WTC11 (cell line): ENCODE results near the gene NDUFS5. TPM values are rescaled to one million over a fixed set of nuclear protein-coding genes. Genes with fewer than 3 reads are reported as not detected.

Experiments
- ATAC-seq: fragments of 200-7000 bp; cut with Tn5 transposase; 2 replicates; pipeline ENCODE4 v1.10.0; 2021; ENCODE audit warnings: mild to moderate bottlenecking, moderate library complexity
- CTCF ChIA-PET: fragments of 300-600 bp; sonication (Branson Sonifier 250); formaldehyde crosslinking; loops from one replicate; lab custom pipeline; 2021; ENCODE audit warnings: antibody characterized with exemption; lab: Charles Lee
- POLR2A ChIA-PET: fragments of 350-600 bp; sonication (Branson Sonifier 250); formaldehyde crosslinking; loops from one replicate; lab custom pipeline; 2021; ENCODE audit warnings: antibody characterized with exemption; lab: Charles Lee
- DNase-seq: peaks from one replicate; pipeline ENCODE4 v3.0.0; 2021; ENCODE audit warnings: low spot score
- H3K27ac Mint-ChIP-seq: 2 replicates; pipeline ENCODE4 v1.8.0; 2021; ENCODE audit warnings: mixed read lengths
- H3K27me3 Mint-ChIP-seq: 2 replicates; pipeline ENCODE4 v1.8.0; 2021; ENCODE audit warnings: low read depth, mild to moderate bottlenecking, moderate library complexity, mixed read lengths
- H3K36me3 Mint-ChIP-seq: 2 replicates; pipeline ENCODE4 v1.8.0; 2021; ENCODE audit warnings: mixed read lengths
- H3K4me1 Mint-ChIP-seq: 2 replicates; pipeline ENCODE4 v1.8.0; 2022; ENCODE audit warnings: mixed read lengths
- H3K4me3 Mint-ChIP-seq: 2 replicates; pipeline ENCODE4 v1.8.0; 2021; ENCODE audit warnings: mild to moderate bottlenecking, moderate library complexity, mixed read lengths
- H3K9me3 Mint-ChIP-seq: 2 replicates; pipeline ENCODE4 v1.8.0; 2021; ENCODE audit warnings: mixed read lengths
- CBFB ChIP-seq: sonication (generic); formaldehyde crosslinking; IDR thresholded peaks from 2 replicates; pipeline ENCODE4 v1.8.1; 2022; ENCODE audit warnings: mild to moderate bottlenecking, low read depth, missing genetic modification reagents
- GRHL2 ChIP-seq: fragments of 250-450 bp; sonication (Bioruptor Pico); IDR thresholded peaks from 2 replicates; pipeline ENCODE4 v1.8.0; 2022; ENCODE audit warnings: mild to moderate bottlenecking, moderate library complexity; ENCODE audit not compliant: insufficient replicate concordance, severe bottlenecking
- JAZF1 ChIP-seq: fragments of 250-450 bp; sonication (Bioruptor Pico); IDR thresholded peaks from 2 replicates; pipeline ENCODE4 v1.9.0; 2021; ENCODE audit warnings: moderate library complexity, mild to moderate bottlenecking, inconsistent platforms
- KAT7 ChIP-seq: sonication (generic); formaldehyde crosslinking; IDR thresholded peaks from 2 replicates; pipeline ENCODE4 v1.8.1; 2023; ENCODE audit warnings: missing genetic modification reagents, mild to moderate bottlenecking, borderline replicate concordance
- NFATC4 ChIP-seq: fragments of 250-450 bp; sonication (Bioruptor Pico); IDR thresholded peaks from 2 replicates; pipeline ENCODE4 v1.9.0; 2021; ENCODE audit warnings: mild to moderate bottlenecking
- NFYB ChIP-seq: sonication (generic); formaldehyde crosslinking; conservative IDR thresholded peaks from 2 replicates; pipeline ENCODE4 v1.8.0; 2022; ENCODE audit warnings: low read depth, missing genetic modification reagents
- NR1H2 ChIP-seq: sonication (generic); formaldehyde crosslinking; IDR thresholded peaks from 2 replicates; pipeline ENCODE4 v1.9.0; 2021; ENCODE audit warnings: mild to moderate bottlenecking, moderate library complexity, missing genetic modification reagents
- PRRX2 ChIP-seq: fragments of 250-450 bp; sonication (Bioruptor Pico); IDR thresholded peaks from 2 replicates; pipeline ENCODE4 v1.8.0; 2021; ENCODE audit warnings: mild to moderate bottlenecking
- RELA ChIP-seq: sonication (generic); formaldehyde crosslinking; IDR thresholded peaks from 2 replicates; pipeline ENCODE4 v1.8.1; 2022; ENCODE audit warnings: missing genetic modification reagents, mild to moderate bottlenecking, borderline replicate concordance
- SMAD3 ChIP-seq: sonication (generic); formaldehyde crosslinking; IDR thresholded peaks from 2 replicates; pipeline ENCODE4 v1.8.0; 2022; ENCODE audit warnings: missing genetic modification reagents, mild to moderate bottlenecking, borderline replicate concordance
- TCF7 ChIP-seq: sonication (generic); formaldehyde crosslinking; IDR thresholded peaks from 2 replicates; pipeline ENCODE4 v1.8.0; 2022; ENCODE audit warnings: mild to moderate bottlenecking, low read depth, missing genetic modification reagents, moderate library complexity
- TEAD1 ChIP-seq: sonication (generic); formaldehyde crosslinking; IDR thresholded peaks from 2 replicates; pipeline ENCODE4 v1.8.0; 2022; ENCODE audit warnings: mild to moderate bottlenecking, missing genetic modification reagents
- ZNF121 ChIP-seq: sonication (generic); formaldehyde crosslinking; IDR thresholded peaks from 2 replicates; pipeline ENCODE4 v1.8.0; 2023; ENCODE audit warnings: missing genetic modification reagents
- ZNF396 ChIP-seq: fragments of 250-450 bp; sonication (Bioruptor Pico); IDR thresholded peaks from 2 replicates; pipeline ENCODE4 v1.8.0; 2021; ENCODE audit warnings: mild to moderate bottlenecking, moderate library complexity, borderline replicate concordance
- ZNF671 ChIP-seq: fragments of 250-450 bp; sonication (Bioruptor Pico); IDR thresholded peaks from 2 replicates; pipeline ENCODE4 v1.8.0; 2021; ENCODE audit warnings: mild to moderate bottlenecking
- total RNA-seq: library from RNA; stranded (reverse); gene quantifications from 3 replicates; pipeline ENCODE4 v1.2.3, GENCODE V29; 2021
- TF ChIP-seq, protein P1 (sequence below): sonication (generic); formaldehyde crosslinking; conservative IDR thresholded peaks from 2 replicates; pipeline ENCODE4 v1.8.1; 2022; ENCODE audit warnings: mild to moderate bottlenecking, missing genetic modification reagents
- TF ChIP-seq, protein P2 (sequence below): sonication (generic); formaldehyde crosslinking; IDR thresholded peaks from 2 replicates; pipeline ENCODE4 v1.8.1; 2023; ENCODE audit warnings: mild to moderate bottlenecking, missing genetic modification reagents, borderline replicate concordance
- TF ChIP-seq, protein P3 (sequence below): fragments of 250-450 bp; sonication (Bioruptor Pico); IDR thresholded peaks from 2 replicates; pipeline ENCODE4 v1.9.0; 2021; ENCODE audit warnings: mild to moderate bottlenecking
- TF ChIP-seq, protein P4 (sequence below): fragments of 250-450 bp; sonication (Bioruptor Pico); IDR thresholded peaks from 2 replicates; pipeline ENCODE4 v2.1.2; 2022; ENCODE audit warnings: mild to moderate bottlenecking, moderate library complexity
- TF ChIP-seq, protein P5 (sequence below): sonication (generic); formaldehyde crosslinking; IDR thresholded peaks from 2 replicates; pipeline ENCODE4 v1.8.1; 2022; ENCODE audit warnings: mild to moderate bottlenecking, missing genetic modification reagents, moderate library complexity, borderline replicate concordance
- TF ChIP-seq, protein P6 (sequence below): sonication (generic); formaldehyde crosslinking; conservative IDR thresholded peaks from 2 replicates; pipeline ENCODE4 v1.8.1; 2023; ENCODE audit warnings: mild to moderate bottlenecking, low read depth, missing genetic modification reagents, moderate library complexity
- TF ChIP-seq, protein P7 (sequence below): sonication (generic); formaldehyde crosslinking; IDR thresholded peaks from 2 replicates; pipeline ENCODE4 v1.8.1; 2022; ENCODE audit warnings: low read depth, mild to moderate bottlenecking, moderate library complexity, missing genetic modification reagents, borderline replicate concordance

NDUFS5 gene
- total RNA-seq, 1 experiment from 2014 or later = 402 TPM

DNA sequence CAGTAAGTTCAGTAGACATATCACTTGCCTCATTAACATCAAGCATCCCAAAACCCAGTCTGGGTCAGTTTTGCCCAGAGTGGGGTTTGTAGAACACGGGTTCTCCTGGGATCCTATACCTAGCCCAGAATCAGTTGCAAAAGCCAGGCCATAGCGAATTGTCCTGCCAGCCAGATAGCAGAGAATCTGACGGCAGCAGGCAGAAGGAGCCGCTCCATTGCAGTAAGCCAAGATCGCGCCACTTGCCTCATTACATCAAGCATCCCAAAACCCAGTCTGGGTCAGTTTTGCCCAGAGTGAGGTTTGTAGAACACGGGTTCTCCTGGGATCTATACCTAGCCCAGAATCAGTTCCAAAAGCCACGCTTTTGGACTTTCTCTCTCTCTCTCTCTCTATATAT, 19.1 kb downstream of the NDUFS5 start:
- POLR2A ChIA-PET = no interaction called here
- H3K36me3 Mint-ChIP-seq = peaks cover 17% of the 10 kb centered on the region; the same call in 1 of the 2 replicates
- DNase-seq = no peak
- ATAC-seq = no peak
- H3K27ac Mint-ChIP-seq = no peak overlapping the region; the same call in 1 of the 2 replicates
- peaks cover 8% of the 10 kb centered on the region for H3K4me1 Mint-ChIP-seq
- CTCF ChIA-PET = no interaction called here
- TF ChIP-seq, protein P1, sequence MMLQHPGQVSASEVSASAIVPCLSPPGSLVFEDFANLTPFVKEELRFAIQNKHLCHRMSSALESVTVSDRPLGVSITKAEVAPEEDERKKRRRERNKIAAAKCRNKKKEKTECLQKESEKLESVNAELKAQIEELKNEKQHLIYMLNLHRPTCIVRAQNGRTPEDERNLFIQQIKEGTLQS (CRISPR knock-in tag) = no peak
- TF ChIP-seq PRRX2 (CRISPR knock-in tag) (no peak), RELA (CRISPR knock-in tag) (no peak), KAT7 (CRISPR knock-in tag) (no peak), NFYB (CRISPR knock-in tag) (no peak), TEAD1 (CRISPR knock-in tag) (no peak), CBFB (CRISPR knock-in tag) (no peak), SMAD3 (no peak), ZNF671 (CRISPR knock-in tag) (no peak), TCF7 (CRISPR knock-in tag) (no peak), NR1H2 (CRISPR knock-in tag) (no peak), NFATC4 (CRISPR knock-in tag) (no peak), ZNF121 (no peak), ZNF396 (CRISPR knock-in tag) (no peak)
- TF ChIP-seq, protein P2, sequence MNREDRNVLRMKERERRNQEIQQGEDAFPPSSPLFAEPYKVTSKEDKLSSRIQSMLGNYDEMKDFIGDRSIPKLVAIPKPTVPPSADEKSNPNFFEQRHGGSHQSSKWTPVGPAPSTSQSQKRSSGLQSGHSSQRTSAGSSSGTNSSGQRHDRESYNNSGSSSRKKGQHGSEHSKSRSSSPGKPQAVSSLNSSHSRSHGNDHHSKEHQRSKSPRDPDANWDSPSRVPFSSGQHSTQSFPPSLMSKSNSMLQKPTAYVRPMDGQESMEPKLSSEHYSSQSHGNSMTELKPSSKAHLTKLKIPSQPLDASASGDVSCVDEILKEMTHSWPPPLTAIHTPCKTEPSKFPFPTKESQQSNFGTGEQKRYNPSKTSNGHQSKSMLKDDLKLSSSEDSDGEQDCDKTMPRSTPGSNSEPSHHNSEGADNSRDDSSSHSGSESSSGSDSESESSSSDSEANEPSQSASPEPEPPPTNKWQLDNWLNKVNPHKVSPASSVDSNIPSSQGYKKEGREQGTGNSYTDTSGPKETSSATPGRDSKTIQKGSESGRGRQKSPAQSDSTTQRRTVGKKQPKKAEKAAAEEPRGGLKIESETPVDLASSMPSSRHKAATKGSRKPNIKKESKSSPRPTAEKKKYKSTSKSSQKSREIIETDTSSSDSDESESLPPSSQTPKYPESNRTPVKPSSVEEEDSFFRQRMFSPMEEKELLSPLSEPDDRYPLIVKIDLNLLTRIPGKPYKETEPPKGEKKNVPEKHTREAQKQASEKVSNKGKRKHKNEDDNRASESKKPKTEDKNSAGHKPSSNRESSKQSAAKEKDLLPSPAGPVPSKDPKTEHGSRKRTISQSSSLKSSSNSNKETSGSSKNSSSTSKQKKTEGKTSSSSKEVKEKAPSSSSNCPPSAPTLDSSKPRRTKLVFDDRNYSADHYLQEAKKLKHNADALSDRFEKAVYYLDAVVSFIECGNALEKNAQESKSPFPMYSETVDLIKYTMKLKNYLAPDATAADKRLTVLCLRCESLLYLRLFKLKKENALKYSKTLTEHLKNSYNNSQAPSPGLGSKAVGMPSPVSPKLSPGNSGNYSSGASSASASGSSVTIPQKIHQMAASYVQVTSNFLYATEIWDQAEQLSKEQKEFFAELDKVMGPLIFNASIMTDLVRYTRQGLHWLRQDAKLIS (CRISPR knock-in tag) = no peak
- TF ChIP-seq, protein P3, sequence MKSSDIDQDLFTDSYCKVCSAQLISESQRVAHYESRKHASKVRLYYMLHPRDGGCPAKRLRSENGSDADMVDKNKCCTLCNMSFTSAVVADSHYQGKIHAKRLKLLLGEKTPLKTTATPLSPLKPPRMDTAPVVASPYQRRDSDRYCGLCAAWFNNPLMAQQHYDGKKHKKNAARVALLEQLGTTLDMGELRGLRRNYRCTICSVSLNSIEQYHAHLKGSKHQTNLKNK (CRISPR knock-in tag) = no peak
- TF ChIP-seq, all 79 proteins: peak for 0
- no peak overlapping the region for H3K4me3 Mint-ChIP-seq
- H3K9me3 Mint-ChIP-seq = no peaks in the 10 kb centered on the region
- no peaks in the 10 kb centered on the region for H3K27me3 Mint-ChIP-seq

DNA sequence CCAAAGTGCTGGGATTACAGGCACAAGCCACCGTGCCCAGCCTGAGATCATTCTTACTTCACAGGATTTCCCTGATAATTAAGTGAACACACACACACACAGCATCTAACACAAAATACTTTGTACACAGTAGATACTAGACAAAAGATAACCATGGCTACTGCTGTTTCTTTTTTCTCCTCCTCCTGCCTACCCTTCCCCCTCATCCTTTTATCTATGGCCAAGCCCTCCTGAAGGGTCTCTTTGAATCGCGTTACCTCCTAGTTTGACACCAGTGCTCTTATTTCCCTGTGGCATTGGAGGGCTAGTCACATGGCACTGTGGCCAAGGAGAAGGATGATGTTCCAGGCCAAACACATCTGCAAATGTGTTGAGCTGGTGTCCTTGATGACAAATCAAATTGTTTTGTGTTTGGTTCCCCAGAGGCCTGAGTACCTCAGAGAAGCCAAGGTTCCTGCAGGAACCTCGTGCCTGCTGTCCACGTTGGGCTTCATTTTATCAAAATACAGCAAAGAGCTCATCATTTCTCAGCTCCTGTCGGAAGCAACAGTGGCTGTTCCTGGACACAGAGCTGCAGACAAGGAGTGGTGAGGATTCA, 20.6 kb downstream of the NDUFS5 start:
- no peak for ATAC-seq
- no peak for TF ChIP-seq JAZF1 (CRISPR knock-in tag)
- TF ChIP-seq, protein P4, sequence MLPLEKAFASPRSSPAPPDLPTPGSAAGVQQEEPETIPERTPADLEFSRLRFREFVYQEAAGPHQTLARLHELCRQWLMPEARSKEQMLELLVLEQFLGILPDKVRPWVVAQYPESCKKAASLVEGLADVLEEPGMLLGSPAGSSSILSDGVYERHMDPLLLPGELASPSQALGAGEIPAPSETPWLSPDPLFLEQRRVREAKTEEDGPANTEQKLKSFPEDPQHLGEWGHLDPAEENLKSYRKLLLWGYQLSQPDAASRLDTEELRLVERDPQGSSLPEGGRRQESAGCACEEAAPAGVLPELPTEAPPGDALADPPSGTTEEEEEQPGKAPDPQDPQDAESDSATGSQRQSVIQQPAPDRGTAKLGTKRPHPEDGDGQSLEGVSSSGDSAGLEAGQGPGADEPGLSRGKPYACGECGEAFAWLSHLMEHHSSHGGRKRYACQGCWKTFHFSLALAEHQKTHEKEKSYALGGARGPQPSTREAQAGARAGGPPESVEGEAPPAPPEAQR (CRISPR knock-in tag) = no peak
- TF ChIP-seq, protein P5, sequence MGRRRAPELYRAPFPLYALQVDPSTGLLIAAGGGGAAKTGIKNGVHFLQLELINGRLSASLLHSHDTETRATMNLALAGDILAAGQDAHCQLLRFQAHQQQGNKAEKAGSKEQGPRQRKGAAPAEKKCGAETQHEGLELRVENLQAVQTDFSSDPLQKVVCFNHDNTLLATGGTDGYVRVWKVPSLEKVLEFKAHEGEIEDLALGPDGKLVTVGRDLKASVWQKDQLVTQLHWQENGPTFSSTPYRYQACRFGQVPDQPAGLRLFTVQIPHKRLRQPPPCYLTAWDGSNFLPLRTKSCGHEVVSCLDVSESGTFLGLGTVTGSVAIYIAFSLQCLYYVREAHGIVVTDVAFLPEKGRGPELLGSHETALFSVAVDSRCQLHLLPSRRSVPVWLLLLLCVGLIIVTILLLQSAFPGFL (CRISPR knock-in tag) = no peak
- TF ChIP-seq, protein P6, sequence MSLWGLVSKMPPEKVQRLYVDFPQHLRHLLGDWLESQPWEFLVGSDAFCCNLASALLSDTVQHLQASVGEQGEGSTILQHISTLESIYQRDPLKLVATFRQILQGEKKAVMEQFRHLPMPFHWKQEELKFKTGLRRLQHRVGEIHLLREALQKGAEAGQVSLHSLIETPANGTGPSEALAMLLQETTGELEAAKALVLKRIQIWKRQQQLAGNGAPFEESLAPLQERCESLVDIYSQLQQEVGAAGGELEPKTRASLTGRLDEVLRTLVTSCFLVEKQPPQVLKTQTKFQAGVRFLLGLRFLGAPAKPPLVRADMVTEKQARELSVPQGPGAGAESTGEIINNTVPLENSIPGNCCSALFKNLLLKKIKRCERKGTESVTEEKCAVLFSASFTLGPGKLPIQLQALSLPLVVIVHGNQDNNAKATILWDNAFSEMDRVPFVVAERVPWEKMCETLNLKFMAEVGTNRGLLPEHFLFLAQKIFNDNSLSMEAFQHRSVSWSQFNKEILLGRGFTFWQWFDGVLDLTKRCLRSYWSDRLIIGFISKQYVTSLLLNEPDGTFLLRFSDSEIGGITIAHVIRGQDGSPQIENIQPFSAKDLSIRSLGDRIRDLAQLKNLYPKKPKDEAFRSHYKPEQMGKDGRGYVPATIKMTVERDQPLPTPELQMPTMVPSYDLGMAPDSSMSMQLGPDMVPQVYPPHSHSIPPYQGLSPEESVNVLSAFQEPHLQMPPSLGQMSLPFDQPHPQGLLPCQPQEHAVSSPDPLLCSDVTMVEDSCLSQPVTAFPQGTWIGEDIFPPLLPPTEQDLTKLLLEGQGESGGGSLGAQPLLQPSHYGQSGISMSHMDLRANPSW (CRISPR knock-in tag) = no peak
- TF ChIP-seq GRHL2 (CRISPR knock-in tag) = no peak
- TF ChIP-seq, protein P7, sequence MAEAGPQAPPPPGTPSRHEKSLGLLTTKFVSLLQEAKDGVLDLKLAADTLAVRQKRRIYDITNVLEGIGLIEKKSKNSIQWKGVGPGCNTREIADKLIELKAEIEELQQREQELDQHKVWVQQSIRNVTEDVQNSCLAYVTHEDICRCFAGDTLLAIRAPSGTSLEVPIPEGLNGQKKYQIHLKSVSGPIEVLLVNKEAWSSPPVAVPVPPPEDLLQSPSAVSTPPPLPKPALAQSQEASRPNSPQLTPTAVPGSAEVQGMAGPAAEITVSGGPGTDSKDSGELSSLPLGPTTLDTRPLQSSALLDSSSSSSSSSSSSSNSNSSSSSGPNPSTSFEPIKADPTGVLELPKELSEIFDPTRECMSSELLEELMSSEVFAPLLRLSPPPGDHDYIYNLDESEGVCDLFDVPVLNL (CRISPR knock-in tag) = no peak
- TF ChIP-seq, protein P3 (CRISPR knock-in tag) = no peak

More for the DNA sequence above, 20.6 kb downstream of the NDUFS5 start:
- Mint-ChIP-seq H3K27me3 (no peaks in the 10 kb centered on the region), H3K4me3 (no peak overlapping the region), H3K36me3 (peaks cover 13% of the 10 kb centered on the region; the same call in 1 of the 2 replicates), H3K4me1 (peaks cover 12% of the 10 kb centered on the region), H3K9me3 (no peaks in the 10 kb centered on the region), H3K27ac (no peak overlapping the region; the same call in 1 of the 2 replicates)
- no peak for DNase-seq
- CTCF ChIA-PET = interaction anchor here (0.9 kb wide), 1 partner anchor 34 kb away, joined by 3 read pairs; no protein-coding TSS in a partner anchor
- POLR2A ChIA-PET = interaction anchor here (0.7 kb wide), 1 partner anchor 1175 kb away, joined by 3 read pairs; no protein-coding TSS in a partner anchor
